ENCODE results near the gene LST1.

- TF ChIP-seq POLR2A (IDR thresholded peaks at IDR 0.05; ENCODE audit: low read length) (no peak), GATA1 (IDR thresholded peaks at IDR 0.05; ENCODE audit: low read depth, low read length) (no peak)
Measured at GRCh38 chr6:31587791-31588777, 2.0 kb downstream of the LST1 start.

Data from erythroblast (primary cell).